ENCODE results near the gene ZNF146. TPM values are rescaled to one million over a fixed set of nuclear protein-coding genes. Genes with fewer than 3 reads are reported as not detected.
A peak's percentile ranks its signal among the peaks of the same experiment; 100 is the strongest.

The ZNF146 gene
- total and polyA plus RNA-seq, 2 experiments from 2014 or later, result 143 to 249 TPM

- TF ChIP-seq ZNF114 (CRISPR knock-in tag; IDR thresholded peaks at IDR 0.05), result no peak
These were observed at the start of gene ZNF146, which contains the start of gene ZNF565 (continued) for GRCh38 chr19:36214386-36215275.

GRCh38 chr19:36169084-36169760, 45.7 kb upstream of the ZNF146 start:
- H3K36me3 Mint-ChIP-seq (ENCODE audit: low read depth), result no peaks in the 10 kb centered on the region

More at GRCh38 chr19:36169084-36169760, 45.7 kb upstream of the ZNF146 start:
- Histone ChIP-seq H3K79me2 (replicated peaks; ENCODE audit: insufficient read depth) (no peaks in the 10 kb centered on the region), H3K9me2 (ENCODE audit: insufficient read depth) (no peaks in the 10 kb centered on the region), H3K27me3 (ENCODE audit: insufficient read depth) (no peaks in the 10 kb centered on the region), H3K4me2 (no peak overlapping the region), H3K36me3 (ENCODE audit: insufficient read depth) (no peaks in the 10 kb centered on the region), H3F3A (replicated peaks; ENCODE audit: low read depth) (peaks cover 11% of the 10 kb centered on the region; the same call in 1 of the 2 replicates), H2AFZ (no peak overlapping the region), H3K27ac (ENCODE audit: low read depth) (no peak overlapping the region; the same call in 1 of the 2 replicates), H3K4me3 (no peak overlapping the region), H3K4me1 (ENCODE audit: insufficient read depth) (no peaks in the 10 kb centered on the region), H4K20me1 (replicated peaks; ENCODE audit: insufficient read depth) (no peaks in the 10 kb centered on the region)
- H3K27ac Mint-ChIP-seq, result no peak overlapping the region
- peaks cover 12% of the 10 kb centered on the region for H3K27me3 Mint-ChIP-seq (ENCODE audit: insufficient read depth, low read depth, poor library complexity)
- no peak overlapping the region for H3K4me3 Mint-ChIP-seq
- no peaks in the 10 kb centered on the region for H3K9me3 Mint-ChIP-seq
- H3K4me1 Mint-ChIP-seq, result 0 out of 3 replicates have a peak, but pooled peaks cover 3% of the 10 kb centered on the region
- DNase-seq (ENCODE audit: low spot score), result peak; percentile 11
- TF ChIP-seq EZH2 (IDR thresholded peaks at IDR 0.05; ENCODE audit: low read depth, unreplicated experiment) (no peak), ZNF114 (CRISPR knock-in tag; IDR thresholded peaks at IDR 0.05) (no peak), NANOG (IDR thresholded peaks at IDR 0.05; ENCODE audit: borderline replicate concordance) (no peak), STAT1 (IDR thresholded peaks at IDR 0.05; ENCODE audit: unreplicated experiment) (no peak), JUNB (IDR thresholded peaks at IDR 0.05; ENCODE audit: unreplicated experiment) (no peak), ETS1 (IDR thresholded peaks at IDR 0.05) (no peak), POLR2AphosphoS5 (IDR thresholded peaks at IDR 0.05; ENCODE audit: low read depth) (no peak), ZNF331 (CRISPR knock-in tag; IDR thresholded peaks at IDR 0.05; ENCODE audit: low read depth) (no peak), ZNF462 (CRISPR knock-in tag; IDR thresholded peaks at IDR 0.05) (no peak)
- TF ChIP-seq, protein P1, sequence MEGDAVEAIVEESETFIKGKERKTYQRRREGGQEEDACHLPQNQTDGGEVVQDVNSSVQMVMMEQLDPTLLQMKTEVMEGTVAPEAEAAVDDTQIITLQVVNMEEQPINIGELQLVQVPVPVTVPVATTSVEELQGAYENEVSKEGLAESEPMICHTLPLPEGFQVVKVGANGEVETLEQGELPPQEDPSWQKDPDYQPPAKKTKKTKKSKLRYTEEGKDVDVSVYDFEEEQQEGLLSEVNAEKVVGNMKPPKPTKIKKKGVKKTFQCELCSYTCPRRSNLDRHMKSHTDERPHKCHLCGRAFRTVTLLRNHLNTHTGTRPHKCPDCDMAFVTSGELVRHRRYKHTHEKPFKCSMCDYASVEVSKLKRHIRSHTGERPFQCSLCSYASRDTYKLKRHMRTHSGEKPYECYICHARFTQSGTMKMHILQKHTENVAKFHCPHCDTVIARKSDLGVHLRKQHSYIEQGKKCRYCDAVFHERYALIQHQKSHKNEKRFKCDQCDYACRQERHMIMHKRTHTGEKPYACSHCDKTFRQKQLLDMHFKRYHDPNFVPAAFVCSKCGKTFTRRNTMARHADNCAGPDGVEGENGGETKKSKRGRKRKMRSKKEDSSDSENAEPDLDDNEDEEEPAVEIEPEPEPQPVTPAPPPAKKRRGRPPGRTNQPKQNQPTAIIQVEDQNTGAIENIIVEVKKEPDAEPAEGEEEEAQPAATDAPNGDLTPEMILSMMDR (conservative IDR thresholded peaks at IDR 0.05; ENCODE audit: low read depth in 2 of 2), result no peak
- no peak for ATAC-seq

Measured in GM23338 (cell line).